Measurements from ENCODE around the gene RPUSD4. TPM values are rescaled to one million over a fixed set of nuclear protein-coding genes. Genes with fewer than 3 reads are reported as not detected.

The RPUSD4 gene
- total RNA-seq, 1 experiment from 2014 or later, result 27.6 TPM

DNA sequence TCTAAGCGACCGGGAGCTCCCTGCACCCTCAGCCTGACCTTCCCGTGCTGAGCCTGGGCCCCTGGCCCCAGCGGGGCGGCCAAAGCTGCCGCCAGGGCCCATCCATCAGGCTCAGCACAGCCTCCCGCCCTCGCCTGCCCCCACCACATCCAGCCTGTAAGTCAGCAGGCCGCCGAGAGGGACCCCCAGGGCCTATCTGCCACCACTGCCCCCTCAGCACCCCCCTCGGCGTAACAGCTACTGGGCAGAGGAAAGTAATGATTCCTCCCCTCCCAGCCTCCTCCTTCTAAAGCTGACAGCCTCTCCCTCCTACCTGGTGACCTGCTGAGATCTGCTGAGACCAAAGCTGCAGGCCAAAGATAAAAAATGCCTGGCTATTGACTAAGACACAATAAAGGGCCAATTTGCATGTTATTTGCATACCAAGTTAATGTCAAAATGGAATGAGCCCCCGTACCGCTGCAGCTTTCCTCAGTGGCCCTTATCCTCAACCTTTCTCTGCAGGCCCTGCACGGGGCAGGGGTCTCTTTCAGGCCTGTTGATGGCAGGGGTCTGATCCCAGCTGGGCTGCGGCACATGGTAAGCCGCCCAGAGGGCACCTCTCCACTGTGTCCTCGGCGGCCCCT lies 51.6 kb downstream of the RPUSD4 start:
- DNase-seq (ENCODE audit: extremely low read depth, low read depth), result no peak

- no peak for DNase-seq (ENCODE audit: extremely low read depth, low read depth)
Measured at GRCh38 chr11:126158054-126158791, 53.2 kb downstream of the RPUSD4 start.

GRCh38 chr11:126157326-126158030 lies 54.0 kb downstream of the RPUSD4 start:
- no peak for DNase-seq (ENCODE audit: extremely low read depth, low read depth)

DNA sequence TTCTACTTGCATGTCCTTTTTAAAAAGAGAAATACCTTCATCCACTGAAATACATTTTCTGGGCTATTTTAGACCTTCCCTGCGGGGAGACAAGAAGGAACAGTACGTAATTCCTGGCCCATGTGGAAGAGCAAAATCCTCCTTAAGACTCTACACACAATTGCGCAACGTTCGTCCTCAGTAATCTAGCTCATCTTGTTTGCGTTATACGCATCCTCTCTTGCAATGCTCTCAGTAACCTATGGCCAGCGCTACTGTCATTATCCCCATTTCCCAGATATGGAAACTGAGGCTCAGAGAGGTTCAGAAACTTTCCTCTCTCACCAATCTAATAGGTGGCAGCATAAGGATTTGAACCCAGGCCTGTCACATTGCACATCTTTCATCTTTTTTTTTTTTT lies 54.6 kb downstream of the RPUSD4 start:
- DNase-seq (ENCODE audit: extremely low read depth, low read depth), result no peak

DNA sequence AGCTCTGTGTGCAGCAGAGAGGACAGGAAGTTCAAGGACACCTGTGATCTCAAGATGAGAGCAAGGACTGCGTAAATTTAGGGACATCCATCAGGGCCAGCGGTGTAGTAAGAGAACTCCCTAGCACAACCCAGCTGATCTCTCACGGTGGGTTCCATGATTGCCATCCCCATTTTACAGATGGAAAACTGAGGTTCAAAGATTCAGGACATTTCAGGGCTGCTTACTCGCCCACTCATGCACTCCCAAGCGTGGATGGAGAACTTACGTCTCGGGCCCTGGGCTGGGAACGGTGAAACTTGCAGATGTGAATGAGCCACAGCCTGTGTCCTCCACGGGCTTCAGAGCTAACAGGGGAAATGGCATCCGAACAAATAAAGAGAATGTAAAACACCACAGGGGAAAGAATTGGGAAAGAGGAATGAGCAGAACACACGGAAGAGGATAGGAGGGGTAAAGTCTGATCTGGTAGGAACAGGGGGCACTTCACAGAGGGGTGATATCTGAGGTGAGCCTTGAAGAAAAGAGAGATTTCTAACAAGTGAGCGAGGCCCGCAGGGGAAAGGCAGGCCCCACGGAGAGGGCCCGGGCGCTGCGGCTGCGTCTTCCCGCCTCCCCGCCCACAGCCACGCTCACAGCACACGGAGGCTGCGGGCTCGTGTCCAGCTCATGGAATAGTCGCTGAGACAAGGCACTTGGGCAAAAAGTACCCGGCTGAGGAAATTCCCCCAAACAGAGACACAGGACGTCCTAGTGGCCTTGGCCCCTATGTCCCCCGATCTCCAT lies 55.9 kb downstream of the RPUSD4 start:
- no peak for DNase-seq (ENCODE audit: extremely low read depth, low read depth)

DNA sequence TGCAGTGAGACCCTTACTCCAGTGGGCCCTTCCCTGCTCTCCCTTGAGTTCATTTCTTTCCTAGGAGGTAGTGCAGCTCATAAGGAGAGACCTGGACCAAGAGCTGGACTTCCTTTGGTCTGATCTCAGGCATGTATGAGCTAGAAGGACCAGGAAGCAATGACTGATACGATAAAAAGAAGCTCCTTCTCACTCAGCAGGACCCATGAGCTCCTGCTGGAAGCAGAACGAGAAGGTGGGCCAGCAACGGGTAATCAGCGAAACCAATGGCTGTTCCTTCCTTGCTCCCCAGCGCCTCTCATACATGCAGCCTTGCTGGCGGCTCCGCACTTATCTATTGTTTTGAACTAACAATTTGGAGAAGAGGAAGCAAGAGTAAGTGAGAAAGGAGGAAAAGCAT lies 56.8 kb downstream of the RPUSD4 start:
- no peak for DNase-seq (ENCODE audit: extremely low read depth, low read depth)

GRCh38 chr11:126153972-126154371 lies 57.5 kb downstream of the RPUSD4 start:
- DNase-seq (ENCODE audit: extremely low read depth, low read depth), result no peak

GRCh38 chr11:126153006-126153405 lies 58.4 kb downstream of the RPUSD4 start:
- DNase-seq (ENCODE audit: extremely low read depth, low read depth), result no peak

GRCh38 chr11:126152586-126152985 lies 58.9 kb downstream of the RPUSD4 start:
- DNase-seq (ENCODE audit: extremely low read depth, low read depth), result no peak

GRCh38 chr11:126152152-126152551 lies 59.3 kb downstream of the RPUSD4 start:
- no peak for DNase-seq (ENCODE audit: extremely low read depth, low read depth)

Small RNA genes within 50 kb of the gene (small RNA-seq; reads per million reads assigned to genes)
- gene AP001893.2, result 0 reads per million in 2 experiments
- gene RN7SL351P, result 0 to 0.06 reads per million in 2 experiments
- gene RNU4-86P, result 0 reads per million in 2 experiments

Other genes with a start within 250 kb of the RPUSD4 start
- gene CDON, start 148.8 kb downstream of the RPUSD4 start, total RNA-seq (2014; rRNA removed; shearing (Covaris generic)), result 3.4 and 3.7 TPM in 2 replicates
- gene FAM118B, start 132 bp upstream of the RPUSD4 start, total RNA-seq (2014; rRNA removed; shearing (Covaris generic)), result 12.5 and 14.5 TPM in 2 replicates
- gene SRPRA, start 57.2 kb upstream of the RPUSD4 start, total RNA-seq (2014; rRNA removed; shearing (Covaris generic)), result 94.7 and 97.3 TPM in 2 replicates
- gene FOXRED1, start 57.5 kb upstream of the RPUSD4 start, total RNA-seq (2014; rRNA removed; shearing (Covaris generic)), result 13.2 and 17.1 TPM in 2 replicates
- 10.0 and 10.6 TPM in 2 replicates for gene TIRAP, start 71.4 kb upstream of the RPUSD4 start, total RNA-seq (2014; rRNA removed; shearing (Covaris generic))
- gene DCPS, start 92.4 kb upstream of the RPUSD4 start, total RNA-seq (2014; rRNA removed; shearing (Covaris generic)), result 35.9 and 38.2 TPM in 2 replicates
- gene ST3GAL4, start 144.0 kb upstream of the RPUSD4 start, total RNA-seq (2014; rRNA removed; shearing (Covaris generic)), result 22.3 and 31.3 TPM in 2 replicates

Data from NCI-H460 (cell line).